Activated CD4-positive, alpha-beta T cell treated with anti-CD3 and anti-CD28 coated beads for 36 hours (primary cell): ENCODE data around the gene ADSS2. TPM values are rescaled to one million over a fixed set of nuclear protein-coding genes. Genes with fewer than 3 reads are reported as not detected.

Experiments used
- ATAC-seq: fragments of 200-7000 bp; cut with Tn5 transposase; one replicate; pipeline ENCODE4 v1.10.0; 2021; ENCODE audit warnings: mild to moderate bottlenecking, moderate library complexity
- CTCF ChIA-PET: fragments of 350-600 bp; sonication (Branson Sonifier 250); formaldehyde crosslinking; loops from one replicate; lab custom pipeline; 2021; ENCODE audit warnings: antibody characterized with exemption; lab: Charles Lee
- POLR2A ChIA-PET: fragments of 350-600 bp; sonication (Branson Sonifier 250); formaldehyde crosslinking; loops from one replicate; lab custom pipeline; 2021; ENCODE audit warnings: antibody characterized with exemption, inconsistent platforms; lab: Charles Lee
- DNase-seq: peaks from one replicate; pipeline ENCODE4 v3.0.0-alpha.2; 2020
- H3K27ac Mint-ChIP-seq: one replicate; pipeline ENCODE4 v1.8.0; 2021; ENCODE audit warnings: mixed read lengths
- H3K27me3 Mint-ChIP-seq: one replicate; pipeline ENCODE4 v1.8.0; 2021; ENCODE audit warnings: mixed read lengths
- H3K36me3 Mint-ChIP-seq: one replicate; pipeline ENCODE4 v1.8.0; 2021; ENCODE audit warnings: low read depth, mixed read lengths
- H3K4me1 Mint-ChIP-seq: one replicate; pipeline ENCODE4 v1.8.0; 2021; ENCODE audit warnings: mixed read lengths
- H3K4me3 Mint-ChIP-seq: one replicate; pipeline ENCODE4 v1.8.0; 2021; ENCODE audit warnings: mild to moderate bottlenecking, moderate library complexity, mixed read lengths
- H3K9me3 Mint-ChIP-seq: one replicate; pipeline ENCODE4 v1.8.0; 2021; ENCODE audit warnings: low read depth, mixed read lengths
- intact Hi-C, 2 experiments: fragments of 100-400 bp; cut with DNase I in 1 of 2; cut with micrococcal nuclease in 1 of 2; formaldehyde crosslinking; loops; one replicate each; pipeline versions ENCODE4 v1.14.2 to v1.15.1; 2022 to 2024; cut with DNase I, micrococcal nuclease
- total RNA-seq, 2 experiments: library from RNA; stranded (reverse); gene quantifications; one replicate each; pipeline ENCODE4 v1.2.3, GENCODE V29; 2021

The ADSS2 gene
- total RNA-seq, 2 experiments from 2014 or later = 43.6 to 52.8 TPM

- H3K9me3 Mint-ChIP-seq = peaks cover 9% of the 10 kb centered on the region
- no peaks in the 10 kb centered on the region for H3K27me3 Mint-ChIP-seq
- H3K36me3 Mint-ChIP-seq = peaks cover 12% of the 10 kb centered on the region
- POLR2A ChIA-PET = no interaction called here
- peaks cover 14% of the 10 kb centered on the region for H3K4me1 Mint-ChIP-seq
- DNase-seq (no peak), ATAC-seq (no peak)
- intact Hi-C loops = no loop called here
- CTCF ChIA-PET = interaction anchor here (0.7 kb wide), 1 partner anchor 43 kb away, joined by 3 read pairs; no protein-coding TSS in a partner anchor
- H3K27ac Mint-ChIP-seq = no peak overlapping the region
- no peak overlapping the region for H3K4me3 Mint-ChIP-seq
Measured at GRCh38 chr1:244458781-244459180, 7.1 kb upstream of the ADSS2 start.

GRCh38 chr1:244456586-244456985 is 4.9 kb upstream of the ADSS2 start:
- H3K4me1 Mint-ChIP-seq = peaks cover 27% of the 10 kb centered on the region
- ATAC-seq = no peak
- CTCF ChIA-PET = no interaction called here
- peaks cover 11% of the 10 kb centered on the region for H3K9me3 Mint-ChIP-seq
- no peak overlapping the region for H3K27ac Mint-ChIP-seq
- H3K36me3 Mint-ChIP-seq = peaks cover 12% of the 10 kb centered on the region
- H3K4me3 Mint-ChIP-seq = no peak overlapping the region
- no peak for DNase-seq
- POLR2A ChIA-PET = no interaction called here
- intact Hi-C loops = no loop called here
- H3K27me3 Mint-ChIP-seq = no peaks in the 10 kb centered on the region

GRCh38 chr1:244454412-244454811 is 2.7 kb upstream of the ADSS2 start:
- H3K36me3 Mint-ChIP-seq = peaks cover 17% of the 10 kb centered on the region
- no peaks in the 10 kb centered on the region for H3K27me3 Mint-ChIP-seq
- ChIA-PET POLR2A (no interaction called here), CTCF (interaction anchor here (0.6 to 1.1 kb wide), 3 partner anchors 9 to 652 kb away, joined by 3 to 4 read pairs (median 3); no protein-coding TSS in a partner anchor)
- intact Hi-C loops = loop anchor here in 1 of 2 experiments (5.0 kb wide), 6 partner anchors 132 to 1197 kb away; partner anchors contain the start of genes CEP170 and SDCCAG8
- no peak overlapping the region for H3K27ac Mint-ChIP-seq
- no peak for DNase-seq
- ATAC-seq = no peak
- H3K9me3 Mint-ChIP-seq = peaks cover 5% of the 10 kb centered on the region
- H3K4me1 Mint-ChIP-seq = peaks cover 24% of the 10 kb centered on the region
- no peak overlapping the region for H3K4me3 Mint-ChIP-seq

GRCh38 chr1:244451951-244452795 is 464 bp upstream of the ADSS2 start:
- peaks cover 28% of the 10 kb centered on the region for H3K36me3 Mint-ChIP-seq
- H3K9me3 Mint-ChIP-seq = peaks cover 3% of the 10 kb centered on the region
- H3K27me3 Mint-ChIP-seq = no peaks in the 10 kb centered on the region
- ChIA-PET POLR2A (interaction anchor here (1.3 kb wide), 1 partner anchor 148 kb away, joined by 4 read pairs; no protein-coding TSS in a partner anchor), CTCF (interaction anchor here (0.7 kb wide), 1 partner anchor 253 kb away, joined by 3 read pairs; no protein-coding TSS in a partner anchor)
- DNase-seq = peak; percentile 99
- intact Hi-C loops = loop anchor here (1.0 to 5.0 kb wide), 19 partner anchors 9 to 1197 kb away; partner anchors contain the start of genes CATSPERE (in 2 of the 2), CEP170 (in 2 of the 2), AKT3 (in 1 of the 2) and COX20 (in 1 of the 2)
- peak; percentile 91 for ATAC-seq
- peak overlapping the region; percentile 97 for H3K27ac Mint-ChIP-seq
- H3K4me1 Mint-ChIP-seq = peaks cover 40% of the 10 kb centered on the region
- H3K4me3 Mint-ChIP-seq = peak overlapping the region; percentile 97

- POLR2A ChIA-PET = interaction anchor here (0.7 to 1.3 kb wide), 3 partner anchors 11 to 200 kb away, joined by 3 to 4 read pairs (median 3); no protein-coding TSS in a partner anchor
- peak; percentile 20 for ATAC-seq
- intact Hi-C loops = loop anchor here (1.0 to 5.0 kb wide), 11 partner anchors 14 to 1196 kb away; partner anchors contain the start of genes CEP170 (in 2 of the 2) and SDCCAG8 (in 1 of the 2)
- CTCF ChIA-PET = interaction anchor here (0.7 to 0.8 kb wide), 2 partner anchors 252 to 999 kb away, joined by 3 read pairs; no protein-coding TSS in a partner anchor
- DNase-seq = peak; percentile 72
- H3K27ac Mint-ChIP-seq = peak overlapping the region; percentile 99
- H3K9me3 Mint-ChIP-seq = peaks cover 3% of the 10 kb centered on the region
- H3K27me3 Mint-ChIP-seq = no peaks in the 10 kb centered on the region
- H3K4me3 Mint-ChIP-seq = peak overlapping the region; percentile 97
- peaks cover 51% of the 10 kb centered on the region for H3K4me1 Mint-ChIP-seq
- peaks cover 30% of the 10 kb centered on the region for H3K36me3 Mint-ChIP-seq
Measured at GRCh38 chr1:244450597-244451538, 841 bp downstream of the ADSS2 start.

GRCh38 chr1:244449936-244450508 is 1.7 kb downstream of the ADSS2 start:
- Mint-ChIP-seq H3K27ac (peak overlapping the region; percentile 99), H3K36me3 (peaks cover 37% of the 10 kb centered on the region), H3K9me3 (peaks cover 3% of the 10 kb centered on the region), H3K4me3 (peak overlapping the region; percentile 97), H3K27me3 (no peaks in the 10 kb centered on the region), H3K4me1 (peaks cover 60% of the 10 kb centered on the region)
- ChIA-PET POLR2A (no interaction called here), CTCF (interaction anchor here (0.7 to 1.1 kb wide), 4 partner anchors 13 to 150 kb away, joined by 3 to 4 read pairs (median 3); no protein-coding TSS in a partner anchor)
- ATAC-seq (no peak), DNase-seq (no peak)
- intact Hi-C loops = loop anchor here (1.0 to 5.0 kb wide), 10 partner anchors 13 to 1193 kb away; partner anchors contain the start of genes CEP170 (in 1 of the 2) and SDCCAG8 (in 1 of the 2)

- POLR2A ChIA-PET = no interaction called here
- H3K4me1 Mint-ChIP-seq = peaks cover 68% of the 10 kb centered on the region
- no peak for ATAC-seq
- peaks cover 3% of the 10 kb centered on the region for H3K9me3 Mint-ChIP-seq
- no peak overlapping the region for H3K27ac Mint-ChIP-seq
- intact Hi-C loops = no loop called here
- H3K4me3 Mint-ChIP-seq = no peak overlapping the region
- CTCF ChIA-PET = interaction anchor here (1.1 kb wide), 1 partner anchor 15 kb away, joined by 3 read pairs; no protein-coding TSS in a partner anchor
- H3K36me3 Mint-ChIP-seq = peaks cover 43% of the 10 kb centered on the region
- DNase-seq = no peak
- no peaks in the 10 kb centered on the region for H3K27me3 Mint-ChIP-seq
Measured at GRCh38 chr1:244448279-244449036, 3.3 kb downstream of the ADSS2 start.

- CTCF ChIA-PET = interaction anchor here (0.6 kb wide), 1 partner anchor 67 kb away, joined by 3 read pairs; no protein-coding TSS in a partner anchor
- Mint-ChIP-seq H3K36me3 (peaks cover 44% of the 10 kb centered on the region), H3K4me1 (peaks cover 66% of the 10 kb centered on the region), H3K27ac (no peak overlapping the region), H3K27me3 (no peaks in the 10 kb centered on the region), H3K9me3 (peaks cover 3% of the 10 kb centered on the region), H3K4me3 (no peak overlapping the region)
- POLR2A ChIA-PET = interaction anchor here (0.8 kb wide), 1 partner anchor 48 kb away, joined by 4 read pairs; no protein-coding TSS in a partner anchor
- intact Hi-C loops = no loop called here
- ATAC-seq (no peak), DNase-seq (no peak)
Measured at GRCh38 chr1:244447552-244447951, 4.2 kb downstream of the ADSS2 start.

- H3K4me1 Mint-ChIP-seq = peaks cover 65% of the 10 kb centered on the region
- no peak for DNase-seq
- intact Hi-C loops = no loop called here
- no peak for ATAC-seq
- ChIA-PET POLR2A (interaction anchor here (0.8 kb wide), 1 partner anchor 49 kb away, joined by 4 read pairs; no protein-coding TSS in a partner anchor), CTCF (interaction anchor here (0.6 to 1.1 kb wide), 2 partner anchors 349 to 354 kb away, joined by 3 read pairs; no protein-coding TSS in a partner anchor)
- no peaks in the 10 kb centered on the region for H3K9me3 Mint-ChIP-seq
- no peaks in the 10 kb centered on the region for H3K27me3 Mint-ChIP-seq
- no peak overlapping the region for H3K27ac Mint-ChIP-seq
- peaks cover 44% of the 10 kb centered on the region for H3K36me3 Mint-ChIP-seq
- no peak overlapping the region for H3K4me3 Mint-ChIP-seq
Measured at GRCh38 chr1:244447024-244447423, 4.7 kb downstream of the ADSS2 start.
